GM18511 (cell line): ENCODE data around the gene ADISSP.

Experiments
- ATAC-seq: cut with Tn5 transposase; IDR thresholded peaks from one replicate; pipeline ENCODE4 v1.9.1; 2021; ENCODE audit warnings: mild to moderate bottlenecking, moderate library complexity; ENCODE audit not compliant: unreplicated experiment

Gene ADISSP

GRCh38 chr20:3755814-3756480 is 11.6 kb downstream of the ADISSP start:
- ATAC-seq: no peak

GRCh38 chr20:3755269-3755668 is 12.3 kb downstream of the ADISSP start:
- no peak for ATAC-seq

DNA sequence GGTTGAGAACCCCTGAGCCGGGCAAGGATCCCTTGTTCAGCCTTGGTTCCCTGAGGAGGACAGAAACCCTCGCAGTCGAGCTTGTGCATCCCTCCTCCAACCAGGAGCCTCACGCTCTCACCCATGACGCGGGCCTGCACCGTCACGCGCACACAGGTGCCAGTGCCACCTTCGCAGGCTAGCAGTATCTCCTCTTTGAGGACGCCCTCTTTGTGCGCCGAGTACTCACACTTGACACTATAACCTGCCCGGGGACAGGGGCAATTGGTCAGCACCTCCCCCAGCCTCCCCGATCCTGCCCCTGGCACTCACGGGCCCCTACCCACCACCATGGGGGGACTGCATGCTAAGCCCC is 13.3 kb downstream of the ADISSP start:
- ATAC-seq: no peak

- ATAC-seq: no peak
Observed at GRCh38 chr20:3753501-3754275, 13.9 kb downstream of the ADISSP start.

DNA sequence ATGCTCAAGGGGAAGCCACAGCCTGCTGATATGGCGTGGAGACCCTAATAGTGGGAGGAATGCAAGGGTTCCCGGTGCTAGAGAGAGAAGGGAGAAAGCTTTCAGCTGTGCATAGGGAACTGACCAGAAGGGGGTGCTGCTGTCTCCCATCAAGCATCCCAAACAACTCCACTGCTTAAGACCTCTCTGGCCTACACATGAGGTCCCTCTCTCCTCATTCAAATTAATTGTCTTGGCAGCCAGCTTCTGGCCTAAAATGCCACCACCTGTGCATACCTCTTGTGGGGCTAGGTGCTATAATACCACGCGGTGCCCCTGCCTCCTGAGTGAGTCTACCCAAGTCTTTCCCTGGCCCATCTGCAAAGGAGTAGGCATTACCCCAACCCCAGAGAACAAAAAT is 14.5 kb downstream of the ADISSP start:
- no peak for ATAC-seq

- ATAC-seq: no peak
Observed at GRCh38 chr20:3752386-3752759, 15.2 kb downstream of the ADISSP start.

DNA sequence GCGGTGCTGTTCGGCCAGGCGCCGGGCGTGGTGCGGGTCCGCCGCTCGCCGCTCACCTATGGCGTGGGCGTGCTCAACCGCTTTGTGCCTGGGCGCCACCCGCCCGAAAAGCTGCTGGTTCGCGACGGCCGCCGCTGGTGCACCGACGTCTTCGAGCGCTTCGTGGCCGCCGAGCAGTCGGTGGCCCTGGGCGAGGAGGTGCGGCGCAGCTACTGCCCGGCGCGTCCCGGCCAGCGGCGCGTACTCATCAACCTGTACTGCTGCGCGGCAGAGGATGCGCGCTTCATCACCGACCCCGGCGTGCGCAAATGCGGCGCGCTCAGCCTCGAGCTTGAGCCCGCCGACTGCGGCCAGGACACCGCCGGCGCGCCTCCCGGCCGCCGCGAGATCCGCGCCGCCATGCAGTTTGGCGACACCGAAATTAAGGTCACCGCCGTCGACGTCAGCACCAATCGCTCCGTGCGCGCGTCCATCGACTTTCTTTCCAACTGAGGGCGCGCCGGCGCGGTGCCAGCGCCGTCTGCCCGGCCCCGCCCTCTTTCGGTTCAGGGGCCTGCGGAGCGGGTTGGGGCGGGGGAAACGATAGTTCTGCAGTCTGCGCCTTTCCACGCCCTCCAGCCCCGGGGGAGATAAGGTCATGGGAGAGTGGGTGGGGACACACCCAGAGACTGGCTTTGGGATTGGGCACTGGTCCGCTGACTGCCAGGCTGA is 15.7 kb downstream of the ADISSP start:
- ATAC-seq: no peak

DNA sequence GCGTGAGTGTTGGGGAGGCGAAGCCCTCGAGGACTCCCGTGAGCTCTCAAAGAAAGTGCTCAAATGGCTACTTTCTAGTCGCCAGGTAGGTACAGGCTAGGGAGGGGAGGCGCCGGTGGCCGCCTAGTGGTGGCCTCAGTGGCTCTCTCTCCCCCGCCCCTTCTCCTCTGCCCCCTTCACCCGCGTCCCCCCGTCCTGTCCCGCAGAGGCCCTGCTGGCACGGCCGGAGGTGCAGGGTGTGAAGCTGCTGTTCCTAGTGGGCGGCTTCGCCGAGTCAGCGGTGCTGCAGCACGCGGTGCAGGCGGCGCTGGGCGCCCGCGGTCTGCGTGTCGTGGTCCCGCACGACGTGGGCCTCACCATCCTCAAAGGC is 16.3 kb downstream of the ADISSP start:
- ATAC-seq: no peak

- no peak for ATAC-seq
Observed at GRCh38 chr20:3749689-3750531, 17.6 kb downstream of the ADISSP start.

- no peak for ATAC-seq
Observed at GRCh38 chr20:3749087-3749688, 18.4 kb downstream of the ADISSP start.

- no peak for ATAC-seq
Observed at GRCh38 chr20:3748073-3748472, 19.5 kb downstream of the ADISSP start.

- ATAC-seq: no peak
Observed at GRCh38 chr20:3747471-3747870, 20.1 kb downstream of the ADISSP start.

DNA sequence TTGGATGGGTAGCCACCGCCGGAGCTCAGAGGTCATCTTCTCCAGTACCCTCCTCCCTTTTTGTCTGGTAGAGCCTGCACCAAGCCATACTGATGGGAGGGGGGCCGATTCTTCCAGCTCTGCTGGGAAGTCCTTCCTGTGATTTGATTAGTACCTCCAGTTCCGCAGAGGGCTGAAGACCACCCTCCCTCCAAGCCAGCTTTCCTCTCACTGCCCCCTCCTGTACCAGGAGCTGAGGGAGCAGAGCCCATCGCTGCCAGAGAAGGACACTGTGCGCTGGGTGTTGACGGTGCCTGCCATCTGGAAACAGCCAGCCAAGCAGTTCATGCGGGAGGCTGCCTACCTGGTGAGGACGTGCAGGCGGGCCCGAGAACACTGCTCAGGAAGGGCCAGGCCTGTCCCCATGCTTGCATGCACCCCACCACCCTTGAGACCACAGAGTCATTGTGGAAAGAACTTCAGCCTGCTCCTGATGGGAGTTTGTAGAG is 21.8 kb downstream of the ADISSP start:
- ATAC-seq: no peak

DNA sequence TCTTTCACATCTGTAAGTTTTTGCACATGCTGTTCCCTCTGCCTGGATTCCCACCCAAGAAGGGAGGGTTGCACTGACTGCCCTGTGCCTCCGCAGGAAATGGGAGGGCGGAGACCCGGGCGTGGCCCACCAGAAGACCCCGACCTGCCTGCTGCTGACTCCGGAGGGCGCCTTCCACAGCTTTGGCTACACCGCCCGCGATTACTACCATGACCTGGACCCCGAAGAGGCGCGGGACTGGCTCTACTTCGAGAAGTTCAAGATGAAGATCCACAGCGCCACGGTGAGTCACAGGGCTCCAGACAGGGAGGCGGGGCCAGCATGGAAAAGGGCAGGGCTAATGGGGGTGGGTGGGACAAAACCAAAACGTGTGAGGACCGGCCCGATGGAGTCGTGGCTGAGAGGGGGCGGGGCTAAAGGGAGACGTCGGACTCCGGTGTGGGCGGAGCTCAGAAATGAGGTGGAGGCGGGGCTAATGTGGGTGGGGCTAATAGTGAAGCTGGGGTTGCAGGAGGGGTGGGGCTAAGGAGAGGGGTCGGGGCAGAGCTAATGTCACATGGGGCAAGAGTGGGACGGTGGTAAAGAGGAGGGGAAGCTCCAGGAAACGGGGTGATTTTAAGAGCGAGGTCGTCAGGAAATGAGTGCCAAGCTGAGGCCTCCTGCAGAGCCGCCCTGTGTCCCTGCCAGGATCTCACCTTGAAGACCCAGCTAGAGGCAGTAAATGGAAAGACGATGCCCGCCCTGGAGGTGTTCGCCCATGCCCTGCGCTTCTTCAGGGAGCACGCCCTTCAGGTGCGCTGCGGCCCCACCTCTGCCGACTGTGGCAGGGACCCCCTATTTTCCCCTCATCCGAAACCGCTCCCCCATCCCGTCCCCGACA is 22.5 kb downstream of the ADISSP start:
- ATAC-seq: no peak

DNA sequence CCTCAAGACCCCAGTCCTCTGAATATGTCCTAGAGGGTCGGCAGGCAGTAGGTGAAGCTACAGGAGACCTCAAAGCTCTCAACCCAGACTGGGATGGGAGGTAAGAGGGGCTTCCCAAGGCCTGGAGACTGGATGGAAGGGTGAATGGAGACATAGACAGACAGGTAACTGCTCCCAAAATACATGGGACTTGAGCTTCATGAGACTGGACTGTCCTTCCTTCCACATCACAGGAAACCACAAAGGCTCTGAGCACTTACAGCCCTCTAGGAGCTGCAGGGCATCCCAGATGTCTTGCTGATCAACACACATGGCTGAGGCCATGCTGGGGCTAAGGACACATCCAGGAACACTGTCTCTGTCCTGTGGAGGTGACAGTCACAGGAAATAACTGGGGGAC is 23.5 kb downstream of the ADISSP start:
- no peak for ATAC-seq

DNA sequence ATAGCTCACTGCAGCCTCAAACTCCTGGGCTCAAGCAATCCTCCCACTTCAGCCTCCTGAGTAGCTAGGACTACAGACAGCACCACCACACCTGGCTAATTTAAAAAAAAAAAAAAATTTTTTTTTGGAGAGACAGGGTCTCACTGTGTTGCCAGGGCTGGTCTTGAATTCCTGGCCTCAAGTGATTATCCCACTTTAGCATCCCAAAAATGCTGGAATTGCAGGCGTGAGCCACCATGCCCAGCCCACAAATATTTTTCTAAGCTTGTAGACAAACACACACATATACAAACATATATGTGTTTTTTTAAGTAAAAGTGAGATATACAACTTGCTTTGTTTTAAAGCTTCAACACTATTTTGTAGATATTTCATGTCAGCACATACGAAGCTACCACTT is 24.3 kb downstream of the ADISSP start:
- no peak for ATAC-seq

DNA sequence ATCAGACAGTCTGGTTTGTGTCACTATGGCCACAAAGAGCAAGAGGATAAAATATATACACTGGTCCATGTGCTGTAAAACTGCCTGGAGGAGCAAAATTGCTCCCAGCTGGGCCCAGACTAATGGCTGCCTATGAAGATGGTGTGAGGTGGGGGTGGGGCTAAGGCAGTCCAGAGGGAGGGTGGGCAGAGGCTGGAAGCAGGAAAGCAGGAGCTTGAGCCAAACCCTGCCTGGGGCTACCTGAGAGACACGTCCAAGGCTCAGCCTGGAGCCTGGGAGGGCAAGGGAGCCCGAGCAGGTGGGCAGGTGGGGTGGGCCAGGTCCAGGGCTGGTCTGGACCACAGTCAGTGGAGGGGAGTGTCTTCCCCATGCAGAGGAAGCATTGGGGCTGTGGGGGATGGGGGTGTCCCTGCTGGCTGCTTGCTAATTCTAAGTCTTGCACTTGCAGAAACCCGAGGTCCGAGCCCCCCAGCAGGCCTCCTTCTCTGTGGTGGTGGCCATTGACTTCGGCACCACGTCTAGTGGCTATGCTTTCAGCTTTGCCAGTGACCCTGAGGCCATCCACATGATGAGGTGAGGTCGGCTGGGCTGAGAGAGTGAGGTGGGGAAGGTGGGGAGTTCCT is 25.6 kb downstream of the ADISSP start:
- ATAC-seq: no peak

DNA sequence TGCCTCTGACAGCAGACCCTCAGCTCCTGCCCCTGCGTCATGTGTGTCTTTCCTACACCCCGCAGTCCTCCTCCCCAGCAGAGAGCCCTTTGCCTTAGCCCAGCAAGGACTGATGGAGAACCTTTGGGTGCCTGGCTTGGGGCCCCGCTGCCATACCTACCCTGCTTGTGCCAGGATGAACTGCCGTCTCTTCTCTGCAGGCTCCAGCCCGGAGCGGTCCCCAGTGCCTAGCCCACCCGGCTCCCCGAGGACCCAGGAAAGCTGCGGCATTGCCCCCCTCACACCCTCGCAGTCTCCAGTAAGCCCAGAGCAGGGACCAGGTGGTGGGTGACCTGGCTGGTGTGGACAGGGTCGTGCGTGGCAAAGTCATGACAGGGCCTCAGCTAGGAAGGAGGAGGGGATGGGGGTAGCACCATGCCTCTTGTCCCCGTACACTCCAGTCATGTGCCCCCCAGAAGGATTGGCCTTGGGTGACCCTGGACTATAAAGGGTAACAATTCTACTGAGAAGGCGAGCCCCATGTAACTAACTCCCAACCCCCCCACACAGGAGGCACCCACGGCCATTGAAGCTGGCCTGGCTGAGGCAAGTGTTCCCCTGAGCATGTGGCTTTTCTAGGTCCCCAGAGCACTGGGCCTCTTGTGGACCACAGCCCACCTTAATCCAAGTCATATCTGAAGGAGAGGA is 26.8 kb downstream of the ADISSP start:
- ATAC-seq: no peak
